Kidney (tissue), 14 donors: ENCODE results near the gene INTS1. TPM values are rescaled to one million over a fixed set of nuclear protein-coding genes. Genes with fewer than 3 reads are reported as not detected.

Experiments
- DNase-seq, 5 donors: peaks; one replicate each; pipeline ENCODE4 v3.0.0-alpha.2; 2013 to 2020
- FAIRE-seq: peaks from 2 replicates; lab custom pipeline; 2012; peaks lifted over from hg19 to GRCh38; lab: Jason Lieb, UNC
- H3K27ac ChIP-seq, 2 donors: one replicate each; pipeline ENCODE4 v1.7.0; 2013; ENCODE audit warnings: low read depth in 2 of 2, low read length in 2 of 2, inconsistent platforms in 1 of 2
- H3K27me3 ChIP-seq: one replicate; pipeline ENCODE4 v1.7.1; 2013; ENCODE audit warnings: low read length, inconsistent platforms; ENCODE audit not compliant: control insufficient read depth, insufficient read depth
- H3K36me3 ChIP-seq, 3 donors: one replicate each; pipeline versions ENCODE4 v1.7.0 to v1.7.1; 2013; ENCODE audit warnings: low read length in 3 of 3, control low read depth in 1 of 3, inconsistent platforms in 1 of 3; ENCODE audit not compliant: insufficient read depth in 3 of 3, control insufficient read depth in 2 of 3
- H3K4me1 ChIP-seq, 3 donors: one replicate each; pipeline versions ENCODE4 v1.7.0 to v1.7.1; 2013; ENCODE audit warnings: low read length in 3 of 3, inconsistent platforms in 1 of 3, low read depth in 1 of 3; ENCODE audit not compliant: control insufficient read depth in 2 of 3, insufficient read depth in 2 of 3
- H3K4me3 ChIP-seq, 3 donors: one replicate each; pipeline versions ENCODE4 v1.7.0 to v1.8.1; 2013; ENCODE audit warnings: low read length in 3 of 3, control low read depth in 1 of 3, inconsistent platforms in 1 of 3
- H3K9ac ChIP-seq, 3 donors: one replicate each; pipeline versions ENCODE4 v1.7.0 to v1.7.1; 2013; ENCODE audit warnings: low read length in 3 of 3, control low read depth in 1 of 3, inconsistent platforms in 1 of 3
- H3K9me3 ChIP-seq, 3 donors: one replicate each; pipeline versions ENCODE4 v1.7.0 to v1.7.1; 2013; ENCODE audit warnings: low read length in 3 of 3, control low read depth in 1 of 3, inconsistent platforms in 1 of 3; ENCODE audit not compliant: control insufficient read depth in 2 of 3, insufficient read depth in 1 of 3
- intact Hi-C: fragments of 100-400 bp; cut with DNase I; formaldehyde crosslinking; loops from one replicate; pipeline ENCODE4 v1.11.1; 2022
- polyA plus RNA-seq: library from polyadenylated mRNA; stranded (reverse); fragments of 350-450 nt; fragmentation: Illumina TruSeq; extraction: RNeasy Lipid Tissue Mini Kit (QIAGEN cat#74804); gene quantifications from one replicate; pipeline ENCODE4 v1.2.3, GENCODE V29; 2014; ENCODE audit warnings: low read depth, low replicate concordance; ENCODE audit not compliant: insufficient read depth
- total RNA-seq: library from RNA; stranded (reverse); fragmentation: NEBNext Ultra II Directional; extraction: Animal tissue kit (Norgen Biotek cat#: 25700); gene quantifications from one replicate; pipeline ENCODE4 v1.2.1, GENCODE V29; 2021
- TF ChIP-seq, protein P1 (sequence below): IDR thresholded peaks from 3 replicates; pipeline ENCODE4 v1.5.1; 2012; ENCODE audit warnings: mild to moderate bottlenecking, moderate library complexity, borderline replicate concordance; ENCODE audit not compliant: insufficient read depth; ENCODE audit errors: extremely low read depth
- donor health status: control.
- donor health status: control.
- donor health status: control.
- donor health status: control.
- donor health status: control.
- donor health status: DM: yes; HTN: yes; CAD: no.
- donor health status: Normal renal cell carcinoma (clear cell type).

Gene INTS1
- total and polyA plus RNA-seq, 2 donors from 2014 or later, result 62.8 to 91.3 TPM

DNA sequence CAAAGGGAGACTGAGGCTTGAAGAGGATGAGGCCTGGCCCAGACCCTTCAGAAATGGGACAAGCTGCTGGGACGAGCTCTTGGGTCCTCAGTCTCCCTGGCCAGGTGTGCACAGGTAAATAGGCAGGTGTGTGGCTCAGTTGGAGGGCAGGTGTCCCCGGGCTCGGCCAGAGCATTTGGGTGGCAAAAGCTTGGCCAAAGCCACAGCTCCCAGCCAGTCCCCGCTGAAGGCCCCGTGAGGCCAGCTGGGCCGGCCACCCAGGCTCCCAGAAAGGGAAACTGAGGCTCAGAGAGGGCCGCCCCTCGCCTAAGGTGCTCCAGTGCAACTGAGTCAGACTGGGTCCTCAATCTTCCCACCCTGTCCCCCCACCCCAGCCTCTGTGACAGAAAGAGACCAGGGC is 82.2 kb downstream of the INTS1 start:
- Histone ChIP-seq H3K27me3 (no peaks in the 10 kb centered on the region), H3K36me3 (no peaks in the 10 kb centered on the region), H3K9ac (no peak overlapping the region), H3K4me1 (peaks cover 0 to 3% (median 0%) of the 10 kb centered on the region in 3 donors), H3K9me3 (no peaks in the 10 kb centered on the region), H3K27ac (no peak overlapping the region), H3K4me3 (no peak overlapping the region)
- FAIRE-seq, result no peak
- intact Hi-C loops, result no loop called here
- TF ChIP-seq, protein P1, sequence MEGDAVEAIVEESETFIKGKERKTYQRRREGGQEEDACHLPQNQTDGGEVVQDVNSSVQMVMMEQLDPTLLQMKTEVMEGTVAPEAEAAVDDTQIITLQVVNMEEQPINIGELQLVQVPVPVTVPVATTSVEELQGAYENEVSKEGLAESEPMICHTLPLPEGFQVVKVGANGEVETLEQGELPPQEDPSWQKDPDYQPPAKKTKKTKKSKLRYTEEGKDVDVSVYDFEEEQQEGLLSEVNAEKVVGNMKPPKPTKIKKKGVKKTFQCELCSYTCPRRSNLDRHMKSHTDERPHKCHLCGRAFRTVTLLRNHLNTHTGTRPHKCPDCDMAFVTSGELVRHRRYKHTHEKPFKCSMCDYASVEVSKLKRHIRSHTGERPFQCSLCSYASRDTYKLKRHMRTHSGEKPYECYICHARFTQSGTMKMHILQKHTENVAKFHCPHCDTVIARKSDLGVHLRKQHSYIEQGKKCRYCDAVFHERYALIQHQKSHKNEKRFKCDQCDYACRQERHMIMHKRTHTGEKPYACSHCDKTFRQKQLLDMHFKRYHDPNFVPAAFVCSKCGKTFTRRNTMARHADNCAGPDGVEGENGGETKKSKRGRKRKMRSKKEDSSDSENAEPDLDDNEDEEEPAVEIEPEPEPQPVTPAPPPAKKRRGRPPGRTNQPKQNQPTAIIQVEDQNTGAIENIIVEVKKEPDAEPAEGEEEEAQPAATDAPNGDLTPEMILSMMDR, result no peak
- DNase-seq, result no peak

DNA sequence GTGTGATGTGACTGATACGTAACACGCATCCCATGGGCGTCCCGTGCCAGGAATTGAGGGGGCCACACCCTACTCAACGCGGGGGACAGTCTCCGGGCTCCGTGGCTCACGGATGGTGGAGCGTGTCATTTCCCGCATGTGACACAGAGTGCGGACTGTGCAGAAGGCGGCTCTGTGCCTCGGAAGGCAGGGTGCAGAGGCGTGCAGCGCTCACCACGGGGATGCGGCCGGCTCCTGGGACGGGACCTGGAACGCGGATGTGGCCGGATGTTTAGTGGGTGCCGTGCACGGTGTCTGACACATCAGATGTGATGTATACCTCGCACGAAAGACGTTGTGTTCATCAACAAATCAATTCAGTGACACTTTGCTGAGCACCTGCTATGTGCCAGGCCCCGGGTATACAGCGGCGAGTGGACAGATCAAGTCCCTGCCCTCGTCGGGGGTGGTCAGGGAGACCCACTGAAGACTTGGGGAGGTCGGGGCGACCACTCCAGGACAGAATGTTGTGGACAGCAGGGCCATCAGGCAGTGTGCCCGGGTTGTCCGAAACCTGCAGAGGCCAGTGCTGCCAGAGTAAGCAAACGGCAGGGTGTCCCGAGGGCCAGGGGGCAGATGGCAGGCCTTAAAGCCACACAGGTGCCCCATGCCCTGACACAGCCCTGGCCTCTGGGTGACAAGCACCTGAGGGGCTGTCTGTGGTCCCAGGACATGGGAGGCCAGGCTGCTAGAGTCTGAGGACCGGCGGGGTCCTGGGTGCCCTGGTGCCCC is 83.0 kb downstream of the INTS1 start:
- H3K27me3 ChIP-seq, result no peaks in the 10 kb centered on the region

More for the DNA sequence above, 83.0 kb downstream of the INTS1 start:
- Histone ChIP-seq H3K27ac (no peak overlapping the region), H3K4me3 (no peak overlapping the region), H3K9me3 (no peaks in the 10 kb centered on the region), H3K9ac (no peak overlapping the region), H3K36me3 (no peaks in the 10 kb centered on the region), H3K4me1 (peaks cover 0 to 3% (median 0%) of the 10 kb centered on the region in 3 donors)
- TF ChIP-seq, protein P1, result no peak
- intact Hi-C loops, result no loop called here
- DNase-seq, result no peak
- FAIRE-seq, result no peak

Other genes with a start within 250 kb of the INTS1 start
- 53.4 TPM for gene MICALL2, start 44.9 kb downstream of the INTS1 start, total RNA-seq
- gene MICALL2, start 44.9 kb downstream of the INTS1 start, polyA plus RNA-seq, result 16.6 TPM
- 37.0 TPM for gene MAFK, start 26.3 kb upstream of the INTS1 start, total RNA-seq
- 12.9 TPM for gene MAFK, start 26.3 kb upstream of the INTS1 start, polyA plus RNA-seq
- 11.0 TPM for gene TMEM184A, start 51.8 kb upstream of the INTS1 start, total RNA-seq
- 6.8 TPM for gene TMEM184A, start 51.8 kb upstream of the INTS1 start, polyA plus RNA-seq
- gene PSMG3, start 65.6 kb upstream of the INTS1 start, total RNA-seq, result 29.7 TPM
- 66.6 TPM for gene PSMG3, start 65.6 kb upstream of the INTS1 start, polyA plus RNA-seq
- gene ELFN1, start 165.9 kb upstream of the INTS1 start, total RNA-seq, result 3.8 TPM
- 3.5 TPM for gene ELFN1, start 165.9 kb upstream of the INTS1 start, polyA plus RNA-seq